IMR-90 (cell line): ENCODE results near the gene RCBTB2. TPM values are rescaled to one million over a fixed set of nuclear protein-coding genes. Genes with fewer than 3 reads are reported as not detected.

Experiments
- ATAC-seq: fragments of 200-7000 bp; cut with Tn5 transposase; 2 replicates; pipeline ENCODE4 v1.9.1; 2020; ENCODE audit warnings: low read depth, mild to moderate bottlenecking, moderate library complexity
- BruUV-seq: library from RNA; stranded (reverse); fragments of 400-500 nt; replicated peaks from 2 replicates; lab custom pipeline; 2021; lab: Mats Ljungman, UMichigan
- CTCF ChIA-PET: fragments of 300-600 bp; formaldehyde crosslinking; extraction: SDS; loops from one replicate; lab custom pipeline; 2021; ENCODE audit warnings: antibody characterized with exemption; lab: Yijun Ruan, JAX
- POLR2A ChIA-PET: fragments of 300-600 bp; sonication (Branson Sonifier 250); formaldehyde crosslinking; loops from one replicate; lab custom pipeline; 2022; ENCODE audit warnings: antibody characterized with exemption; ENCODE audit not compliant: unreplicated experiment; lab: Charles Lee
- DNase-seq: peaks from one replicate; pipeline ENCODE4 v3.0.0; 2013
- H2AFZ ChIP-seq: replicated peaks from 2 replicates; pipeline ENCODE3; 2013; ENCODE audit warnings: low read length, mild to moderate bottlenecking; ENCODE audit not compliant: poor library complexity
- H2AK5ac ChIP-seq: 2 replicates; pipeline ENCODE4 v1.6.1; 2013; ENCODE audit warnings: low read depth, low read length, inconsistent platforms
- H2AK9ac ChIP-seq: replicated peaks from 2 replicates; pipeline ENCODE3; 2013; ENCODE audit warnings: mild to moderate bottlenecking, low read depth, low read length, moderate library complexity; ENCODE audit not compliant: poor library complexity
- H2BK120ac ChIP-seq: 2 replicates; pipeline ENCODE4 v1.6.1; 2013; ENCODE audit warnings: low read depth, low read length, inconsistent platforms
- H2BK15ac ChIP-seq: 3 replicates; pipeline ENCODE4 v1.6.1; 2013; ENCODE audit warnings: low read depth, low read length, inconsistent platforms
- H2BK20ac ChIP-seq: 2 replicates; pipeline ENCODE4 v1.6.1; 2013; ENCODE audit warnings: low read depth, mild to moderate bottlenecking, inconsistent platforms, low read length, moderate library complexity
- H2BK5ac ChIP-seq: 2 replicates; pipeline ENCODE4 v1.6.1; 2013; ENCODE audit warnings: mild to moderate bottlenecking, low read depth, low read length, inconsistent platforms; ENCODE audit not compliant: poor library complexity, severe bottlenecking
- H3K14ac ChIP-seq: replicated peaks from 2 replicates; pipeline ENCODE4 v1.6.1; 2013; ENCODE audit warnings: low read depth, low read length, inconsistent platforms
- H3K18ac ChIP-seq: 2 replicates; pipeline ENCODE4 v1.6.1; 2013; ENCODE audit warnings: low read depth, low read length, control low read depth
- H3K23ac ChIP-seq: 2 replicates; pipeline ENCODE4 v1.6.1; 2013; ENCODE audit warnings: low read depth, low read length, inconsistent platforms
- H3K27ac ChIP-seq: 2 replicates; pipeline ENCODE4 v1.5.1; 2013; ENCODE audit warnings: mild to moderate bottlenecking, control low read depth, low read length; ENCODE audit not compliant: insufficient read depth
- H3K27me3 ChIP-seq: 2 replicates; pipeline ENCODE4 v1.6.1; 2013; ENCODE audit warnings: low read length; ENCODE audit not compliant: control insufficient read depth, insufficient read depth
- H3K36me3 ChIP-seq: 2 replicates; pipeline ENCODE4 v1.6.1; 2013; ENCODE audit warnings: low read length, mixed read lengths; ENCODE audit not compliant: control insufficient read depth, insufficient read depth
- H3K4ac ChIP-seq: 2 replicates; pipeline ENCODE4 v1.6.1; 2013; ENCODE audit warnings: low read depth, low read length, inconsistent platforms
- H3K4me1 ChIP-seq: 2 replicates; pipeline ENCODE4 v1.6.1; 2013; ENCODE audit warnings: low read length, mixed read lengths; ENCODE audit not compliant: control insufficient read depth, insufficient read depth
- H3K4me2 ChIP-seq: 2 replicates; pipeline ENCODE4 v1.6.1; 2013; ENCODE audit warnings: low read depth, mild to moderate bottlenecking, control low read depth, low read length, moderate library complexity
- H3K4me3 ChIP-seq: 2 replicates; pipeline ENCODE4 v1.5.1; 2013; ENCODE audit warnings: low read depth, mild to moderate bottlenecking, control low read depth, low read length, moderate library complexity; ENCODE audit not compliant: insufficient read depth
- H3K56ac ChIP-seq: 2 replicates; pipeline ENCODE4 v1.6.1; 2013; ENCODE audit warnings: low read length, inconsistent platforms; ENCODE audit not compliant: insufficient read depth; ENCODE audit errors: extremely low read depth
- H3K79me1 ChIP-seq, 2 experiments: 2 replicates each; pipeline ENCODE4 v1.6.1; 2013; ENCODE audit warnings: low read length in 2 of 2, inconsistent platforms in 1 of 2, low read depth in 1 of 2
- H3K9ac ChIP-seq: 2 replicates; pipeline ENCODE4 v1.6.1; 2013; ENCODE audit warnings: low read depth, low read length, control low read depth
- H3K9me1 ChIP-seq: 2 replicates; pipeline ENCODE4 v1.6.1; 2013; ENCODE audit warnings: low read length, inconsistent platforms; ENCODE audit not compliant: insufficient read depth
- H3K9me3 ChIP-seq: 2 replicates; pipeline ENCODE4 v1.6.1; 2013; ENCODE audit warnings: low read length; ENCODE audit not compliant: control insufficient read depth, insufficient read depth
- H4K20me1 ChIP-seq: 2 replicates; pipeline ENCODE4 v1.6.1; 2013; ENCODE audit warnings: low read length, inconsistent platforms; ENCODE audit not compliant: insufficient read depth
- H4K5ac ChIP-seq: 2 replicates; pipeline ENCODE4 v1.6.1; 2013; ENCODE audit warnings: mild to moderate bottlenecking, low read depth, low read length, control low read depth
- H4K8ac ChIP-seq, 2 experiments: 2 replicates each; pipeline ENCODE4 v1.6.1; 2013; ENCODE audit warnings: low read depth in 2 of 2, low read length in 2 of 2, control low read depth in 1 of 2, inconsistent platforms in 1 of 2
- H4K91ac ChIP-seq: 2 replicates; pipeline ENCODE4 v1.6.1; 2013; ENCODE audit warnings: low read depth, low read length, inconsistent platforms; ENCODE audit not compliant: insufficient read depth
- BHLHE40 ChIP-seq: fragments of 150-350 bp; IDR thresholded peaks from 2 replicates; pipeline ENCODE4 v1.6.1; 2016; ENCODE audit warnings: mild to moderate bottlenecking, low read depth, low read length
- CEBPB ChIP-seq: IDR thresholded peaks from 2 replicates; pipeline ENCODE4 v1.6.1; 2012; ENCODE audit warnings: low read depth, low read length, improper control_type of control experiment
- CHD1 ChIP-seq: IDR thresholded peaks from 2 replicates; pipeline ENCODE4 v1.6.1; 2012; ENCODE audit warnings: low read depth, low read length, improper control_type of control experiment
- CTCF ChIP-seq: conservative IDR thresholded peaks from 2 replicates; pipeline ENCODE4 v1.5.1; 2012; ENCODE audit warnings: mild to moderate bottlenecking, low read depth, low read length, improper control_type of control experiment
- ELK1 ChIP-seq: fragments of 150-350 bp; IDR thresholded peaks from 2 replicates; pipeline ENCODE4 v1.6.1; 2016; ENCODE audit warnings: low read depth, mild to moderate bottlenecking, low read length, moderate library complexity, borderline replicate concordance
- FOS ChIP-seq: fragments of 150-350 bp; IDR thresholded peaks from 2 replicates; pipeline ENCODE4 v1.6.1; 2016; ENCODE audit warnings: low read depth, low read length
- MAFK ChIP-seq: IDR thresholded peaks from 2 replicates; pipeline ENCODE4 v1.6.1; 2012; ENCODE audit warnings: low read depth, low read length, improper control_type of control experiment
- MAZ ChIP-seq: IDR thresholded peaks from 2 replicates; pipeline ENCODE4 v1.6.1; 2012; ENCODE audit warnings: low read depth, mild to moderate bottlenecking, low read length, improper control_type of control experiment, moderate library complexity, borderline replicate concordance
- MXI1 ChIP-seq: IDR thresholded peaks from 2 replicates; pipeline ENCODE4 v1.6.1; 2012; ENCODE audit warnings: low read depth, mild to moderate bottlenecking, low read length, moderate library complexity, borderline replicate concordance
- NFE2L2 ChIP-seq: fragments of 150-350 bp; IDR thresholded peaks from 2 replicates; pipeline ENCODE4 v1.6.1; 2016; ENCODE audit warnings: low read depth, mild to moderate bottlenecking, low read length
- POLR2A ChIP-seq: IDR thresholded peaks from 2 replicates; pipeline ENCODE4 v1.6.1; 2012; ENCODE audit warnings: mild to moderate bottlenecking, low read depth, low read length
- RCOR1 ChIP-seq: IDR thresholded peaks from 2 replicates; pipeline ENCODE4 v1.6.1; 2012; ENCODE audit warnings: mild to moderate bottlenecking, low read length, improper control_type of control experiment; ENCODE audit not compliant: insufficient replicate concordance
- RFX5 ChIP-seq: IDR thresholded peaks from 2 replicates; pipeline ENCODE4 v1.8.0; 2012; ENCODE audit warnings: low read depth, mild to moderate bottlenecking, low read length, moderate library complexity
- SMC3 ChIP-seq: fragments of 150-350 bp; IDR thresholded peaks from 2 replicates; pipeline ENCODE4 v1.6.1; 2016; ENCODE audit warnings: low read depth, mild to moderate bottlenecking, antibody characterized with exemption, low read length, moderate library complexity
- USF2 ChIP-seq: fragments of 150-350 bp; IDR thresholded peaks from 2 replicates; pipeline ENCODE4 v1.6.1; 2017; ENCODE audit warnings: mild to moderate bottlenecking, antibody characterized with exemption, low read length, low read depth
- WGBS, 2 experiments: methylation state at CpG; one replicate each; pipeline versions ENCODE4 v1.1.5 to v1.1.7; 2013; ENCODE audit warnings: missing lambda C conversion rate in 2 of 2; ENCODE audit not compliant: insufficient read length in 1 of 2; ENCODE audit errors: extremely low coverage in 2 of 2; 5-methylcytosine and 5-hydroxymethylcytosine counted together
- dilution Hi-C: fragments of 300-500 bp; cut with HindIII; formaldehyde crosslinking; loops from one replicate; pipeline ENCODE4 v1.14.3; 2018; ENCODE audit warnings: low sequenced_read_pairs; ENCODE audit not compliant: unreplicated experiment
- in situ Hi-C: fragments of 300-500 bp; cut with MboI; formaldehyde crosslinking; loops from 3 replicates; pipeline ENCODE4 v1.14.3; 2019; ENCODE audit warnings: low sequenced_read_pairs, inconsistent platforms, mixed read lengths
- intact Hi-C: fragments of 100-400 bp; cut with micrococcal nuclease; formaldehyde crosslinking; loops from 2 replicates; pipeline ENCODE4 v1.10.0; 2022
- polyA plus RNA-seq, 3 experiments: library from polyadenylated mRNA; depleted of rRNA; stranded (reverse); fragments of >200 nt; gene quantifications; 2 replicates each; pipeline ENCODE4 v1.2.3, GENCODE V29; 2012; ENCODE audit warnings: low replicate concordance in 1 of 3
- total RNA-seq: library from RNA; depleted of rRNA; stranded (reverse); fragments of >200 nt; gene quantifications from 2 replicates; pipeline ENCODE4 v1.2.3, GENCODE V29; 2012

RCBTB2 gene
- total and polyA plus RNA-seq, 2 of the 4 experiments (the other 2 are of a cell fraction) = 4.0 to 5.2 TPM

GRCh38 chr13:48545608-48546007, 12.7 kb upstream of the RCBTB2 start:
- TF ChIP-seq CEBPB (no peak), MAZ (no peak), RFX5 (no peak), CTCF (no peak), CHD1 (no peak), MAFK (no peak), MXI1 (no peak), RCOR1 (no peak), POLR2A (no peak), SMC3 (no peak), NFE2L2 (no peak), USF2 (no peak), ELK1 (no peak), BHLHE40 (no peak), FOS (no peak)
- Histone ChIP-seq H3K23ac (no peak overlapping the region), H2BK120ac (no peak overlapping the region), H3K14ac (no peak overlapping the region), H3K4me3 (no peak overlapping the region), H3K79me1 (no peaks in the 10 kb centered on the region), H3K4ac (no peak overlapping the region), H3K18ac (no peak overlapping the region), H2AK9ac (no peak overlapping the region), H3K9ac (no peak overlapping the region), H4K8ac (no peak overlapping the region), H4K91ac (no peak overlapping the region), H3K9me3 (no peaks in the 10 kb centered on the region), H2BK5ac (no peak overlapping the region), H3K36me3 (no peaks in the 10 kb centered on the region), H4K20me1 (no peaks in the 10 kb centered on the region), H2AFZ (no peak overlapping the region), H2BK15ac (no peak overlapping the region), H3K9me1 (no peaks in the 10 kb centered on the region), H3K56ac (no peak overlapping the region), H3K4me1 (no peaks in the 10 kb centered on the region), H4K5ac (no peak overlapping the region), H3K27ac (no peak overlapping the region), H2AK5ac (no peak overlapping the region), H3K4me2 (no peak overlapping the region), H2BK20ac (no peak overlapping the region), H3K27me3 (no peaks in the 10 kb centered on the region)
- CTCF ChIA-PET = no interaction called here
- dilution Hi-C loops = no loop called here
- no TSS peak for BruUV-seq
- in situ Hi-C loops = no loop called here
- POLR2A ChIA-PET = no interaction called here
- DNase-seq = no peak
- intact Hi-C loops = no loop called here
- no peak for ATAC-seq
- 79% methylated on average over 2 of the region's 3 CpGs; no CpG with 5 or more reads in 1 of the 2 experiments for WGBS, 2 experiments
